PC-3 (cell line): ENCODE data around the gene CSH2. TPM values are rescaled to one million over a fixed set of nuclear protein-coding genes. Genes with fewer than 3 reads are reported as not detected.

Experiments used
- ATAC-seq: fragments of 200-7000 bp; cut with Tn5 transposase; 2 replicates; pipeline ENCODE4 v1.9.1; 2020; ENCODE audit warnings: mild to moderate bottlenecking, moderate library complexity
- BruUV-seq: library from RNA; stranded (reverse); fragments of 400-500 nt; replicated peaks from 2 replicates; lab custom pipeline; 2021; lab: Mats Ljungman, UMichigan
- CTCF ChIA-PET: fragments of 300-600 bp; sonication (Branson Sonifier 250); formaldehyde crosslinking; loops from one replicate; lab custom pipeline; 2022; ENCODE audit warnings: antibody characterized with exemption; lab: Charles Lee
- POLR2A ChIA-PET: fragments of 300-600 bp; sonication (Branson Sonifier 250); formaldehyde crosslinking; loops from one replicate; lab custom pipeline; 2022; ENCODE audit warnings: antibody characterized with exemption; ENCODE audit not compliant: unreplicated experiment; lab: Charles Lee
- DNase-seq: peaks from one replicate; pipeline ENCODE4 v3.0.0-alpha.2; 2015
- H2AFZ ChIP-seq: fragments of 300-600 bp; sonication (generic); 2 replicates; pipeline ENCODE4 v1.6.0; 2016; ENCODE audit warnings: antibody characterized with exemption, low read length
- H3F3A ChIP-seq: fragments of 300-600 bp; sonication (generic); one replicate; pipeline ENCODE4 v1.6.0; 2017; ENCODE audit warnings: antibody characterized with exemption, low read length, control low read depth, mild to moderate bottlenecking; ENCODE audit not compliant: unreplicated experiment
- H3K27ac ChIP-seq: fragments of 300-600 bp; sonication (generic); 2 replicates; pipeline ENCODE4 v1.5.1; 2016; ENCODE audit warnings: mild to moderate bottlenecking, low read length
- H3K27me3 ChIP-seq: fragments of 300-600 bp; sonication (generic); 2 replicates; pipeline ENCODE4 v1.6.1; 2016; ENCODE audit warnings: low read length, mixed read lengths
- H3K36me3 ChIP-seq: fragments of 300-600 bp; sonication (generic); 2 replicates; pipeline ENCODE4 v1.6.1; 2016; ENCODE audit warnings: low read depth, mixed run types, low read length, mixed read lengths
- H3K4me1 ChIP-seq: fragments of 300-600 bp; sonication (generic); 2 replicates; pipeline ENCODE4 v1.5.1; 2016; ENCODE audit warnings: low read length; ENCODE audit not compliant: insufficient read depth
- H3K4me2 ChIP-seq: fragments of 300-600 bp; sonication (generic); 2 replicates; pipeline ENCODE4 v1.6.0; 2016; ENCODE audit warnings: low read length
- H3K4me3 ChIP-seq: fragments of 300-600 bp; sonication (generic); 2 replicates; pipeline ENCODE4 v1.5.1; 2016; ENCODE audit warnings: mild to moderate bottlenecking, low read length, mixed read lengths
- H3K79me2 ChIP-seq: fragments of 300-600 bp; sonication (generic); 2 replicates; pipeline ENCODE4 v1.6.1; 2017; ENCODE audit warnings: low read length, mixed read lengths
- H3K9ac ChIP-seq: fragments of 300-600 bp; sonication (generic); 2 replicates; pipeline ENCODE4 v1.6.0; 2016; ENCODE audit warnings: mild to moderate bottlenecking, low read length
- H3K9me2 ChIP-seq: fragments of 300-600 bp; sonication (generic); replicated peaks from 2 replicates; pipeline ENCODE4 v1.6.1; 2016; ENCODE audit warnings: mixed run types, low read length, mixed read lengths
- H3K9me3 ChIP-seq: fragments of 300-600 bp; sonication (generic); 2 replicates; pipeline ENCODE4 v1.6.1; 2016; ENCODE audit warnings: low read length, mixed read lengths
- H4K20me1 ChIP-seq: fragments of 300-600 bp; sonication (generic); 2 replicates; pipeline ENCODE4 v1.6.1; 2016; ENCODE audit warnings: low read length, mixed read lengths
- EZH2 ChIP-seq: fragments of 300-600 bp; sonication (generic); IDR thresholded peaks from one replicate; pipeline ENCODE4 v1.6.1; 2017; ENCODE audit warnings: antibody characterized with exemption, mild to moderate bottlenecking, low read length; ENCODE audit not compliant: unreplicated experiment
- EZH2phosphoT487 ChIP-seq: fragments of 300-600 bp; sonication (generic); IDR thresholded peaks from 2 replicates; pipeline ENCODE4 v1.6.1; 2018; ENCODE audit warnings: mild to moderate bottlenecking, antibody characterized with exemption, low read length, borderline replicate concordance
- intact Hi-C: fragments of 100-400 bp; cut with micrococcal nuclease; formaldehyde crosslinking; loops from 2 replicates; pipeline ENCODE4 v1.9.0; 2023
- total RNA-seq: library from RNA; depleted of rRNA; stranded (reverse); fragments of >200 nt; gene quantifications from 2 replicates; pipeline ENCODE4 v1.2.3, GENCODE V29; 2014
- TF ChIP-seq, protein P1 (sequence below): fragments of 300-600 bp; sonication (generic); conservative IDR thresholded peaks from 2 replicates; pipeline ENCODE4 v1.5.1; 2017; ENCODE audit warnings: antibody characterized with exemption, low read depth, mild to moderate bottlenecking, low read length

Gene CSH2
- total RNA-seq, 1 experiment from 2014 or later = not detected

DNA sequence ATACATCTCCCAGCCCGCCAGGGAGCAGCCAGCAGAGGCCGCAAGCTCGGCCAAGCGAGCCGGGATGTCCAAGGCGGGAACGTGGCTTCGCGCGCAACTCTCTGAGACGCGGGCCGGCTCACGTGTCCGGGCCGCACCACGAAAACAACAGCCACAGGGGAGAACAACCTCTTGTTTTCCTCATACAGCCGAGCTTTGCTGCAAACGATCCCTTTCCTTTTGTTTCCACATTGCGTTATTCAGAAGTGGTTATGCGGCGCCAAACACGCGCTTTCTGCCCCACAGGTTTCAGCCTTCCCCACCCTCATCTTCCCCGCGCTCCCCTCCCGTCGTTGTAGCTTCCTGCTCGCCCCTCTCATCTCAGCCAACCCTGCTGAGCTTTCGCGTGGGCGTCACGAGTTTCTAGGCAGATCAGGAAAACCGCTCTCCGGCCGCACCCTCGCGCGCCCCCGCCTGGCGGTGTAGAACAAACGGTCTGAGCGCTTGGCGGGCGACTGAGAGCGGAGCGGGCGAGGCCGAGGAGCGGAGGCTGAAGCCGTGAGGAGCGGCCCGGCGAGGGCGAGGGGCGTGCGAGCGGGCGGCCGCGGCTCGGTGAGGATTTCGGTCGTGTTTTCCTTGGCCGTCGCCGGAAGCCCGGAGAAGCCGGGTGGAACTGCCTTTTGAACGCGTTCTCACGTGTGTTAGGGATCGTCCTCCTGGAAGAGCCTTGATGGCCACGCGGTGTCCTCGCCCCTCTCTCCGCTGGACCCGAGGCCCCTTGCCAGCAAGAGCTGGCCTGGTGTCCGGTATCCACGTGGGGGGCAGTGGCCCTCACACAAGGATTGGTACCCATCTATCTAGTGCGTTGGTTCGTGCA lies 24.4 kb downstream of the CSH2 start:
- peak overlapping the region; percentile 71 for H2AFZ ChIP-seq
- H4K20me1 ChIP-seq = no peaks in the 10 kb centered on the region
- H3K4me2 ChIP-seq = peak overlapping the region; percentile 72
- peaks cover 3% of the 10 kb centered on the region; the same call in 1 of the 2 replicates for H3K9me3 ChIP-seq
- no peaks in the 10 kb centered on the region for H3K4me1 ChIP-seq
- TF ChIP-seq, protein P1, sequence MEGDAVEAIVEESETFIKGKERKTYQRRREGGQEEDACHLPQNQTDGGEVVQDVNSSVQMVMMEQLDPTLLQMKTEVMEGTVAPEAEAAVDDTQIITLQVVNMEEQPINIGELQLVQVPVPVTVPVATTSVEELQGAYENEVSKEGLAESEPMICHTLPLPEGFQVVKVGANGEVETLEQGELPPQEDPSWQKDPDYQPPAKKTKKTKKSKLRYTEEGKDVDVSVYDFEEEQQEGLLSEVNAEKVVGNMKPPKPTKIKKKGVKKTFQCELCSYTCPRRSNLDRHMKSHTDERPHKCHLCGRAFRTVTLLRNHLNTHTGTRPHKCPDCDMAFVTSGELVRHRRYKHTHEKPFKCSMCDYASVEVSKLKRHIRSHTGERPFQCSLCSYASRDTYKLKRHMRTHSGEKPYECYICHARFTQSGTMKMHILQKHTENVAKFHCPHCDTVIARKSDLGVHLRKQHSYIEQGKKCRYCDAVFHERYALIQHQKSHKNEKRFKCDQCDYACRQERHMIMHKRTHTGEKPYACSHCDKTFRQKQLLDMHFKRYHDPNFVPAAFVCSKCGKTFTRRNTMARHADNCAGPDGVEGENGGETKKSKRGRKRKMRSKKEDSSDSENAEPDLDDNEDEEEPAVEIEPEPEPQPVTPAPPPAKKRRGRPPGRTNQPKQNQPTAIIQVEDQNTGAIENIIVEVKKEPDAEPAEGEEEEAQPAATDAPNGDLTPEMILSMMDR = peak; percentile 85
- no peak for TF ChIP-seq EZH2phosphoT487
- H3F3A ChIP-seq = no peaks in the 10 kb centered on the region
- DNase-seq (peak; percentile 95), ATAC-seq (peak; percentile 94)
- H3K79me2 ChIP-seq = no peaks in the 10 kb centered on the region
- no peak overlapping the region for H3K27ac ChIP-seq
- intact Hi-C loops = no loop called here
- POLR2A ChIA-PET = interaction anchor here (0.6 kb wide), 1 partner anchor 22 kb away, joined by 6 read pairs; no protein-coding TSS in a partner anchor
- no TSS peak for BruUV-seq
- H3K36me3 ChIP-seq = no peaks in the 10 kb centered on the region
- CTCF ChIA-PET = interaction anchor here (0.6 to 1.0 kb wide), 5 partner anchors 10 to 1275 kb away, joined by 3 to 7 read pairs (median 3); no protein-coding TSS in a partner anchor
- no peaks in the 10 kb centered on the region for H3K27me3 ChIP-seq
- H3K9me2 ChIP-seq = no peaks in the 10 kb centered on the region
- peak overlapping the region; percentile 54 for H3K9ac ChIP-seq
- peak overlapping the region; percentile 20 for H3K4me3 ChIP-seq

DNA sequence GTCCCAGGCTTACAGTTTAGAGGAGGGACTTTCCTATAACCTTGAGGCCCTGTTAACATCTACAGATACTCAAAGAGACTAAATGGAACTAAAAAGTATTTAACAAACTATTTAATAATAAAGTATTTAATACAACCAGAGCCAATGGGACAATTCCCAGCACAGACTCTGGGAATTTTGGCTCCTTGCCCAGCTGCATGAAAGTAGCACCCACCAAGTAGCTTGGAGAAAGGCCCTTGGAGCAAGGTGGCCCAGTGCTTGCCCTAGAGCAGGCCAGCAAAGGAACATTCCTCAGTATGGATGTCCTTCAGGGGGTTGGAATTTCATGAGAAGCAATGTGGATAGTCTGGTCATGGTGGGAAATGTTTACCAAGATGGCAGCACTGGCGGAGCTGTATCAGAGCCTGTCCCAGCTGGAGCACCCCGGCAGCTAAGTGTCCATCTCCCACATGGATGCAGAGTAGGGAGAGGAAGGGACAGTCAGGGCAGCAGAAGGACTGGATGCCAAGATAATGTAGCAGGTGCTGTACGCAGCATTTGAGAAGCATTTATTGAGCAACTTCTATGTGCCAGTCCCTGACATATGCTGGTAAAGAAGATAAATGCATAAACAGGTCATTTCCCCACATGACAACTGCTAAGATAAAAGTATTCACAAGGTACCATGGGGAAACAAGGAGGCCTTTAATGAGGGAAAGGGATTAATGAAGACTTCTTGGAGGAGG lies 25.8 kb downstream of the CSH2 start:
- Histone ChIP-seq H3K4me3 (no peak overlapping the region), H3K79me2 (no peaks in the 10 kb centered on the region), H3K36me3 (no peaks in the 10 kb centered on the region), H3K4me1 (no peaks in the 10 kb centered on the region), H3K9ac (no peak overlapping the region), H3K27ac (no peak overlapping the region), H3K4me2 (no peak overlapping the region), H3K27me3 (no peaks in the 10 kb centered on the region), H3K9me3 (peaks cover 3% of the 10 kb centered on the region; the same call in 1 of the 2 replicates), H4K20me1 (no peaks in the 10 kb centered on the region), H3K9me2 (no peaks in the 10 kb centered on the region), H3F3A (no peaks in the 10 kb centered on the region), H2AFZ (no peak overlapping the region)
- ChIA-PET POLR2A (no interaction called here), CTCF (interaction anchor here (0.6 kb wide), 1 partner anchor 9 kb away, joined by 4 read pairs; no protein-coding TSS in a partner anchor)
- intact Hi-C loops = no loop called here
- ATAC-seq (no peak), DNase-seq (no peak)
- no TSS peak for BruUV-seq
- TF ChIP-seq, protein P1 = no peak
- TF ChIP-seq EZH2 (no peak), EZH2phosphoT487 (no peak)
